PC-3 (cell line): ENCODE results near the gene BMP8B.

Experiments
- CTCF ChIP-seq: fragments of 300-600 bp; sonication (generic); conservative IDR thresholded peaks from 2 replicates; pipeline ENCODE4 v1.5.1; 2017; ENCODE audit warnings: antibody characterized with exemption, low read depth, mild to moderate bottlenecking, low read length
- EZH2 ChIP-seq: fragments of 300-600 bp; sonication (generic); IDR thresholded peaks from one replicate; pipeline ENCODE4 v1.6.1; 2017; ENCODE audit warnings: antibody characterized with exemption, mild to moderate bottlenecking, low read length; ENCODE audit not compliant: unreplicated experiment
- EZH2phosphoT487 ChIP-seq: fragments of 300-600 bp; sonication (generic); IDR thresholded peaks from 2 replicates; pipeline ENCODE4 v1.6.1; 2018; ENCODE audit warnings: mild to moderate bottlenecking, antibody characterized with exemption, low read length, borderline replicate concordance

GRCh38 chr1:39754026-39754570, 34.6 kb downstream of the BMP8B start:
- TF ChIP-seq CTCF: no peak
- TF ChIP-seq EZH2phosphoT487: no peak
- no peak for TF ChIP-seq EZH2
